T-helper 2 cell (primary cell): ENCODE results near the gene CD164L2.
"Not testable (repeated sequence)": the region's sequence is repeated elsewhere in the genome, so short reads cannot be mapped to it uniquely, and the experiment has no call there.

Experiments
- DNase-seq, 5 experiments: peaks; one replicate each; pipeline versions ENCODE4 v3.0.0 to v3.0.0-alpha.2; 2012 to 2022
- total RNA-seq, 2 donors: gene quantifications; one replicate each; lab custom pipeline; 2026; lab: John Stamatoyannopoulos, UW

CD164L2 gene
- 0 to 0.07 reads per million in 2 donors for total RNA-seq

GRCh38 chr1:27383039-27383605, at the start of gene CD164L2:
CD164L2 (minus strand) TSS chr1:27383333; CDS start chr1:27383239, 94 bp downstream.
- peak in 3 of 5 experiments; percentile 24 to 48 (median 38) for DNase-seq

DNA sequence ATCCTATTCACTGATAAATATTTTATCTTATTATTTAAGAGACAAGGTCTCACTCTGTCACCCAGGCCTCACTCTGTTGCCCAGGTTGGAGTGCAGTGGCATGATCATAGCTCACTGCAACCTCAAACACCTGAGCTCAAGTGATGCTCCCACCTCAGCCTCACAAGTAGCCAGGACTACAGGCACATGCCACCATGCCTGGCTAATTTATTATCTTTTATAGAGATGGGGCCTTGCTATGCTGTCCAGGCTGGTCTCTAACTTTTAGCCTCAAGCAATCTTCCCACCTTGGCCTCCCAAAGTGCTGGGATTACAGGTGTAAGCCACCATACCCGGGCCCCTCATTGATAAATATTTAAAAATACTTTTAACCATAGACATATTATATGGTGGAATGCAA, 49.6 kb upstream of the CD164L2 start:
- not testable (repeated sequence) for DNase-seq

DNA sequence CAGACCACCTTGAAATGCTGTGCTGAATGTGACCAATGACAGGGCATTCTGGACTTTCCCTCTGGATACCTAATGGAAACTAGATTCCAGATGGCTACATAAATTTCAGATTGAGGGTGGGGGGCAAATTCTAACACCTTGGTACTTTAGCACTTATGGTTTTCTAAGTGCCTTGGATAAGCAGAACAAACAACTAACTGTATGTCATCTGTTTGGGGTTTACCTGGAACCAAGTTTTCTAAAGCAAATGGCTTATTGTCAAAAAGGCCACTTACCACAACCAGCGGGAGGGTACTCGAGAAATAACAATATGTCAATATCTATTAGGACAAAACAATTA, 48.4 kb upstream of the CD164L2 start:
- no peak for DNase-seq

DNA sequence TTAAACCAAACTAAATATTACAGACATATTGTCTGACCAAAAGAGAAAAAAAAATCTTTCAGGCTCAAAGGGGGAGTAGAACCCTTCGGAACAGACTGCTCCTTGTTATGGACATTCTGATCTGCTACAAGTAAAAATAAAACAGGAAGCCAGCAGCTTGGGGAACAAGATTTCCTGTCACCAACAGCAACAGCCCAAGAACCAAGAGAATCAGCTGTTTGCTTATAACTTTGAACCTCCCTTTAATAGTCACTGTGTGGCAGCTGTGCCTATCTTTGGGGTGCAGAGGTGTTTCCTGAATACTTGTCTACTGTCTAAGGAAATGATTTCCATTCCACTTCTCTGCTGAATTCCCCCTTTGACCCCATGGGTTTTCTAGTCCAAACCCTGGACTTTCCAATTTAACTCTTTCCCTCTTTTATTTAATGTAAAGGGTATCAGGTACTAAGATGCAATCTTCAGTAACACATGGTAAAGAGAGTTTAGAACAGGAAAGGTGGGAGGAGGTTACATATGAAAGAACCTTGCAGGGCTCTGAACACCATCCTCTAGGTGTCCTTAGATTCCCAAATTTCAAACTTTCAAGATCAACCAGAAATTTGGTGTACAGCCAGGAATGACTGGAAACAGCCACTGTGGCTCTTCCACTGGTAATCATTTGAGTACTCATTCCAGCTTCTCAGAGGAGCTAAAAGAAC, 47.9 kb upstream of the CD164L2 start:
- DNase-seq: peak in 2 of 5 experiments; percentile 9 to 62

GRCh38 chr1:27429029-27429425, 45.9 kb upstream of the CD164L2 start:
- no peak for DNase-seq

- peak in 1 of 5 experiments; percentile 81 for DNase-seq
Measured at GRCh38 chr1:27428316-27429028, 45.3 kb upstream of the CD164L2 start.

GRCh38 chr1:27427816-27428315, 44.7 kb upstream of the CD164L2 start:
- DNase-seq: no peak

DNA sequence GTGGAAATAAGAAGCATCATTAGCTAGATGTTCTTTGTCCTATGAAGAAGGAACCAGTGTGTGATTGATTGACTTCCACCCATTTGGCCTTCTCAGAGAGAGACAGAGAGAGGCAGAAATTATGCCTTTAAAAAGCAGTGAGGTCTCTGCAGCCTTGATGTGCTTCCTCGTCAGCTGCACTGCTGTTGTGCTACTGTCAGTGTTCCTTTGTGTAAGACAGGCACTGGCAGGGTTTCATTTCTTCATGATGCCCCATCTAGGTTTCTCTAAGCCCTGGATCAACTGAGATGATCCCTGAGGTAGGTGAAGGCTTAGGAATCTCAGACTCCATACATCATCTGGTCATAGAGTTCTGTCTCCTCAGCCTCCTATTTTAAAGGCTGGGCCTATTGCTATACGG, 44.2 kb upstream of the CD164L2 start:
- peak in 1 of 5 experiments; percentile 41 for DNase-seq

- no peak for DNase-seq
Measured at GRCh38 chr1:27423709-27424108, 40.6 kb upstream of the CD164L2 start.

GRCh38 chr1:27418326-27419185, 35.4 kb upstream of the CD164L2 start:
- DNase-seq: peak in 3 of 5 experiments; percentile 31 to 93 (median 52)

DNA sequence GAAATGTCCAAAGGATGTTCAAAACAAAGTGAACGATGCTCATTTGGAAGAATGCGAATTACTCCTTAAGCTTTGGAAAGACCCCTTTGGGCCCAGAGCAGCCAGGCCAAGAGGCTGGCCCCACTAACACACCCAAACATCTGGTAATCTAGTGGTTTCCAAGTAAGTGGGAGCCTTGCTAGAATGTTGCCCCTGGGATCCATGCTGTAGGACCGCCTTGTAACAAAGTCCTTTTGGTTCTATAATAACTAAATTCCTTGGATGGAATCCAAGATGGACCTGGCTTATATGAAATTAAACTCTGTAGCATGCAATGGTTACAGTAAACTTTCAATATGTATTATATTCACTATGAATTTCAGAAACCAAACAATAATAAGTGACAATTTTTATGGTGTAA, 34.6 kb upstream of the CD164L2 start:
- no peak for DNase-seq

GRCh38 chr1:27416387-27417111, 33.4 kb upstream of the CD164L2 start:
- DNase-seq: peak in 2 of 5 experiments; percentile 28 to 89

- DNase-seq: no peak
Measured at GRCh38 chr1:27414091-27414490, 31.0 kb upstream of the CD164L2 start.

DNA sequence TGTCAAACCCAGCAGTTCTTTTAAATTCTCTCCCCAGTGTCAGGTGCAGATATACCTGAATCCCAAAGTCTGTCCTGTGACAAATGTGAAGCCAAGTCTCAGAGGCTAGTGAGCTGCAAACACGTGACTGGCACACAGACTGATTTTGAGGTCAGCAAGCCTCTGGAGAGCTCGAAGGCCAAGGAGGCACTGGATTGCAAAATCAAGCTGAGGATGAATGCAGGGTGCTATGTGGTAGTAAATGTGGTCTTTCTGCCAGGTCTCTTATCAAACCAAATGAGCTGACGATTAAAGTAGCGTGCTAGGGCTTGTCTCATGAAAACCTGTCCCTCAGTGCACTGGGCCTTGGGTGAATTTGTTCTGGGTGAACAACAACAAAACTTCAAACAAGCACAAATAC, 29.9 kb upstream of the CD164L2 start:
- DNase-seq: no peak

DNA sequence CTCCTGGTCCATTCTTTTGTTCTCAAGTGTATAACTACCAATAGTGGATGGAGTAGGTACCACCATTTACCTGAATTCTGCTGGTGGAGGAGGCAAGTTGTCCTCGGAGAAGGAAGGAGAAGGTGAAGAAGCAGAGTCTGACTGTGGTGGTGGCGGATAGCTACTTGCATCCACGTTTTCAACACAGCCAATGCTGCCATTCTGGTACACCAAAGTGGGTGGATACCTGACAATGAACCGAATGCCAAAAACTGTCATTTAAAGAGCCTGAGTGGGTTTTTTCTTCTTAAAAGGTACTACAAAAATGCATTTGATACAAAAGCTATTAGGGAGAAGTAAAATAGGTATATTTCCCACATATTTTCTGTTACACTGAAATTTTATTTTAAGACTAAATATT, 29.4 kb upstream of the CD164L2 start:
- no peak for DNase-seq

- no peak for DNase-seq
Measured at GRCh38 chr1:27410709-27411108, 27.6 kb upstream of the CD164L2 start.

DNA sequence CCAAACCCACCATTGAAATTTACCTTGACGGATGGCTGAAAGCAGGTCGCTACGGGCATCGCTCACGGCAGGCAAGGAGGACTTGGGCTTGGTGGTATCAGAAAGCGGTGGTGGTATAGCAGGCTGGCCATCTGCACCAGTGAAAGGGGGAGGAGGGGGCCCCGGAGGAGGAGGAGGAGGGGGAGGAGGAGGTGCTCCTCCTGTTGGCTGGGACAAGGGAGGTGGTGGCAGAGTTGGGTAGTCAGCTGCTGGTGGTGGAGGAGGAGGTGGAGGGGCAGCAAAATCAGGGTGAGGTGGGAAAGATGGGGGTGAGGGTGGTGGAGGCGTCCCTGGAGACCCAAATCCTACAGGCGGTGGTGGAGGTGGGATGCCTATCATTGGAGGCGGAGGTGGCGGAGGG, 26.5 kb upstream of the CD164L2 start:
- DNase-seq: no peak

DNA sequence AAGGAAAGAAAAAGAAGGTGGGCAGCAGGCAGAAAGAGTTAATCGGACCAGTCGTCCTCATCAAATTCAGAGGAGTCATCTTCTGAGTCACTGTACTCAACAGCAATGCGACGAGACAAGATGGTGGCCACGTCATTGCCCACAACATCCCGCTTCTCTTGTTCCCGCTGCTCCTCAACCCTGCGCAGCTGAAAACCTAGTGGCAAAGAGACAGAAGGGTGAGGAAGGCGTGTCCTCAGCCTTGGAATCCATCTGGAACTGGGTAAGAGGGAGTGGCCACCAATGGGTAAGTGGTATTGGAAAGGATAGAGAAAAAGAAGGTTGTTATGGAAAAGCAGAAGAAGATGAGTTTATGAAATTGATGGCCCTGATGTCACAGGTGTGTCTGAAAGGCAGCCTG, 25.0 kb upstream of the CD164L2 start:
- no peak for DNase-seq

DNA sequence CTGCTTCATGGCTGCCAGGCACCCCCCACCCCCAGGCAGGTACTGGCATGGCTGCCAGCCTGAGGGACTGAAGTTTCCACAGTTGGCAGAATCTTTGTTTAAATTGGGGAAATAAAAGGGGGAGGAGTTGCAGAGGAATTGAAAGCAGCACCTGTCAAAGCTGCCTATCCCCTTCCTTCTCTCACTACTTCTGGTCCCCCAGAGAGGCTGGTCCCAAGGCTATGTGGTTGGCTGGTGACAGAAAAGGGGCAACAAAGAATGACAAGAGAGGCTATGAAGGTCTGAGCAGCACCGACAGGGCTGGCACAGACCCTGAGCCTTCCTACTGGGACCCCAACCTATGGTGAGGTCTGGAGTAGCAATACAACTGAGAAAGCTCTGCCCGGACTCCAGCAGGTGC, 23.7 kb upstream of the CD164L2 start:
- DNase-seq: not testable (repeated sequence)

DNA sequence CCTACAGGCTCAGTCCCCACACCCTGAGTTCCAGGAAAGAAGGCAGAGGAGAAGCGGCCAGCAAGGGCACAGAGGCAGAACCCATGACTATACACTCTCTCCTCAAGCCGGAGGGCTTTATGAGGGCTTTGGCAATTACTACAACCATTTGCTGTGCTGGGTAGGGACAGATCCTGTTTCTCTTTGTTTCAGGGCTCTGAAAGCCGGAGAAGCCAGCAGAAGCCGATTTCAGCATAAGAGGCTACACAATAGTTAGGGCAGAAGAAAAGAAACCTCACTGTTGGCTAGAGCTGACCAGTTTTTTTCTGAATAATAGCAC, 23.2 kb upstream of the CD164L2 start:
- no peak for DNase-seq

- not testable (repeated sequence) for DNase-seq
Measured at GRCh38 chr1:27405598-27406361, 22.6 kb upstream of the CD164L2 start.
